OCI-LY1 (cell line): Measurements from ENCODE around the gene METTL18.

ENCODE experiments used
- H2AFZ ChIP-seq: fragments of 200-600 bp; sonication (generic), shearing (Covaris generic); 2 replicates; pipeline ENCODE4 v1.6.0; 2014; ENCODE audit warnings: antibody characterized with exemption, mild to moderate bottlenecking, low read length
- H3F3A ChIP-seq: fragments of 200-600 bp; sonication (generic), shearing (Covaris generic); 2 replicates; pipeline ENCODE4 v1.6.0; 2014; ENCODE audit warnings: mild to moderate bottlenecking, antibody characterized with exemption, low read length, moderate library complexity; ENCODE audit not compliant: insufficient read depth
- H3K27ac ChIP-seq: fragments of 200-600 bp; sonication (generic); 2 replicates; pipeline ENCODE4 v1.5.1; 2014; ENCODE audit warnings: low read length, mixed run types, mild to moderate bottlenecking, low read depth; ENCODE audit not compliant: poor library complexity, severe bottlenecking
- H3K27me3 ChIP-seq: fragments of 200-600 bp; sonication (generic); 2 replicates; pipeline ENCODE4 v1.6.0; 2014; ENCODE audit warnings: antibody characterized with exemption, mild to moderate bottlenecking, low read length, moderate library complexity; ENCODE audit not compliant: insufficient read depth
- H3K36me3 ChIP-seq: fragments of 200-600 bp; sonication (generic); 2 replicates; pipeline ENCODE4 v1.6.1; 2014; ENCODE audit warnings: mild to moderate bottlenecking, antibody characterized with exemption, low read length, moderate library complexity, mixed read lengths; ENCODE audit not compliant: insufficient read depth
- H3K4me1 ChIP-seq: fragments of 200-600 bp; sonication (generic); 2 replicates; pipeline ENCODE4 v1.5.1; 2014; ENCODE audit warnings: mild to moderate bottlenecking, low read length, moderate library complexity; ENCODE audit not compliant: insufficient read depth, severe bottlenecking
- H3K4me2 ChIP-seq: fragments of 200-600 bp; sonication (generic), shearing (Covaris generic); 2 replicates; pipeline ENCODE4 v1.6.1; 2014; ENCODE audit warnings: low read length
- H3K4me3 ChIP-seq: fragments of 200-600 bp; sonication (generic); 2 replicates; pipeline ENCODE4 v1.5.1; 2014; ENCODE audit warnings: low read length, low read depth, mild to moderate bottlenecking, mixed read lengths; ENCODE audit not compliant: poor library complexity, severe bottlenecking
- H3K79me2 ChIP-seq: fragments of 200-600 bp; shearing (Covaris generic); 2 replicates; pipeline ENCODE4 v1.6.1; 2016; ENCODE audit warnings: mixed run types, low read length, mixed read lengths; ENCODE audit not compliant: insufficient read depth
- H3K9ac ChIP-seq: fragments of 200-600 bp; sonication (generic), shearing (Covaris generic); 2 replicates; pipeline ENCODE4 v1.6.1; 2014; ENCODE audit warnings: mild to moderate bottlenecking, low read length, mixed read lengths
- H3K9me2 ChIP-seq: fragments of 200-600 bp; sonication (generic), shearing (Covaris generic); 2 replicates; pipeline ENCODE4 v1.6.1; 2014; ENCODE audit warnings: low read depth, mild to moderate bottlenecking, low read length, mixed read lengths
- H3K9me3 ChIP-seq: fragments of 200-600 bp; shearing (Covaris generic); 2 replicates; pipeline ENCODE4 v1.6.1; 2014; ENCODE audit warnings: low read length, mixed read lengths
- H4K20me1 ChIP-seq: fragments of 200-600 bp; sonication (generic), shearing (Covaris generic); 2 replicates; pipeline ENCODE4 v1.6.0; 2016; ENCODE audit warnings: mild to moderate bottlenecking, low read length; ENCODE audit not compliant: insufficient read depth
- EZH2 ChIP-seq: fragments of 200-600 bp; sonication (generic), shearing (Covaris generic); IDR thresholded peaks from 2 replicates; pipeline ENCODE4 v1.8.0; 2017; ENCODE audit warnings: borderline replicate concordance, mixed run types, mild to moderate bottlenecking, antibody characterized with exemption, low read length, moderate library complexity, mixed read lengths
- TF ChIP-seq, protein P1 (sequence below): fragments of 200-600 bp; sonication (generic), shearing (Covaris generic); IDR thresholded peaks from 2 replicates; pipeline ENCODE4 v1.5.1; 2017; ENCODE audit warnings: mild to moderate bottlenecking, antibody characterized with exemption, low read length, moderate library complexity, mixed read lengths

The METTL18 gene

DNA sequence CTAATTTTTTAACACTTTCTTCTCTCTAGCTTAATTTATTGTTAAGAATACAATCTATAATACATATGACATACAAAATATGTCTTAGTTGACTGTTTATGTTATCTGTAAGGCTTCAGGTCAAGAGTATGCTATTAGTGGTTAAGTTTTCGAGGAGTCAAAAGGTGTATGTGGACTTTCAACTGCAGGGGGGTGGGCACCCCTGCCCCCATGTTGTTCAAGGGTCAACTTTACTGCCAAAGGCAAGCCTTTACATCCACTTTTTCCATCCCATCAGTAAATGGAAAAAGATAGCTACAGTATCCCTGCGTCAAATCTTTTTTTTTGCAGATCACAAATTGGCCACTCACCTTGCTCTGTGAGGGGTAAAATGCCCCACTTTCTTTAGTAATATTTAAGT lies 6.3 kb downstream of the METTL18 start:
- H3K4me3 ChIP-seq = no peak overlapping the region
- no peak overlapping the region for H3K27ac ChIP-seq
- H3K4me2 ChIP-seq = no peak overlapping the region
- H2AFZ ChIP-seq = no peak overlapping the region
- H3F3A ChIP-seq = no peaks in the 10 kb centered on the region
- no peaks in the 10 kb centered on the region for H4K20me1 ChIP-seq
- no peaks in the 10 kb centered on the region for H3K9me2 ChIP-seq
- H3K9ac ChIP-seq = no peak overlapping the region
- H3K4me1 ChIP-seq = peaks cover 10% of the 10 kb centered on the region
- H3K9me3 ChIP-seq = no peaks in the 10 kb centered on the region
- H3K27me3 ChIP-seq = no peaks in the 10 kb centered on the region
- no peaks in the 10 kb centered on the region for H3K79me2 ChIP-seq
- TF ChIP-seq EZH2 = no peak
- H3K36me3 ChIP-seq = peaks cover 18% of the 10 kb centered on the region

GRCh38 chr1:169786974-169787373 lies 7.7 kb downstream of the METTL18 start:
- Histone ChIP-seq H3K4me2 (no peak overlapping the region), H3K27ac (no peak overlapping the region), H3K9me2 (no peaks in the 10 kb centered on the region), H3K9me3 (no peaks in the 10 kb centered on the region), H3F3A (no peaks in the 10 kb centered on the region), H3K4me3 (no peak overlapping the region), H3K79me2 (no peaks in the 10 kb centered on the region), H3K4me1 (no peaks in the 10 kb centered on the region), H3K27me3 (no peaks in the 10 kb centered on the region), H3K36me3 (peaks cover 7% of the 10 kb centered on the region), H4K20me1 (no peaks in the 10 kb centered on the region), H2AFZ (no peak overlapping the region), H3K9ac (no peak overlapping the region)
- no peak for TF ChIP-seq EZH2
- TF ChIP-seq, protein P1, sequence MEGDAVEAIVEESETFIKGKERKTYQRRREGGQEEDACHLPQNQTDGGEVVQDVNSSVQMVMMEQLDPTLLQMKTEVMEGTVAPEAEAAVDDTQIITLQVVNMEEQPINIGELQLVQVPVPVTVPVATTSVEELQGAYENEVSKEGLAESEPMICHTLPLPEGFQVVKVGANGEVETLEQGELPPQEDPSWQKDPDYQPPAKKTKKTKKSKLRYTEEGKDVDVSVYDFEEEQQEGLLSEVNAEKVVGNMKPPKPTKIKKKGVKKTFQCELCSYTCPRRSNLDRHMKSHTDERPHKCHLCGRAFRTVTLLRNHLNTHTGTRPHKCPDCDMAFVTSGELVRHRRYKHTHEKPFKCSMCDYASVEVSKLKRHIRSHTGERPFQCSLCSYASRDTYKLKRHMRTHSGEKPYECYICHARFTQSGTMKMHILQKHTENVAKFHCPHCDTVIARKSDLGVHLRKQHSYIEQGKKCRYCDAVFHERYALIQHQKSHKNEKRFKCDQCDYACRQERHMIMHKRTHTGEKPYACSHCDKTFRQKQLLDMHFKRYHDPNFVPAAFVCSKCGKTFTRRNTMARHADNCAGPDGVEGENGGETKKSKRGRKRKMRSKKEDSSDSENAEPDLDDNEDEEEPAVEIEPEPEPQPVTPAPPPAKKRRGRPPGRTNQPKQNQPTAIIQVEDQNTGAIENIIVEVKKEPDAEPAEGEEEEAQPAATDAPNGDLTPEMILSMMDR = no peak

GRCh38 chr1:169785267-169785666 lies 9.4 kb downstream of the METTL18 start:
- Histone ChIP-seq H3K79me2 (no peaks in the 10 kb centered on the region), H3K4me2 (no peak overlapping the region), H2AFZ (no peak overlapping the region), H3K27me3 (no peaks in the 10 kb centered on the region), H3F3A (no peaks in the 10 kb centered on the region), H3K4me1 (no peaks in the 10 kb centered on the region), H3K9ac (no peak overlapping the region), H3K9me2 (no peaks in the 10 kb centered on the region), H3K9me3 (no peaks in the 10 kb centered on the region), H3K4me3 (no peak overlapping the region), H3K27ac (no peak overlapping the region), H4K20me1 (no peaks in the 10 kb centered on the region), H3K36me3 (no peaks in the 10 kb centered on the region)
- TF ChIP-seq EZH2 = no peak
- TF ChIP-seq, protein P1 = no peak

GRCh38 chr1:169784102-169784501 lies 10.6 kb downstream of the METTL18 start:
- Histone ChIP-seq H3K27ac (no peak overlapping the region), H3K4me3 (no peak overlapping the region), H2AFZ (no peak overlapping the region), H3F3A (no peaks in the 10 kb centered on the region), H3K4me2 (no peak overlapping the region), H3K36me3 (no peaks in the 10 kb centered on the region), H3K27me3 (no peaks in the 10 kb centered on the region), H3K9ac (no peak overlapping the region), H3K9me3 (no peaks in the 10 kb centered on the region), H3K4me1 (no peaks in the 10 kb centered on the region), H3K79me2 (no peaks in the 10 kb centered on the region), H3K9me2 (no peaks in the 10 kb centered on the region), H4K20me1 (no peaks in the 10 kb centered on the region)
- TF ChIP-seq, protein P1 = no peak
- no peak for TF ChIP-seq EZH2
